Hematopoietic multipotent progenitor cell treated with erythropoietin and hydrocortisone succinate and interleukin-3 and kit ligand, for 6 days (in vitro differentiated cells): ENCODE data around the gene PPFIBP2.

ENCODE experiments used
- DNase-seq: peaks from one replicate; pipeline ENCODE4 v3.0.0-alpha.2; 2015

Gene PPFIBP2

DNA sequence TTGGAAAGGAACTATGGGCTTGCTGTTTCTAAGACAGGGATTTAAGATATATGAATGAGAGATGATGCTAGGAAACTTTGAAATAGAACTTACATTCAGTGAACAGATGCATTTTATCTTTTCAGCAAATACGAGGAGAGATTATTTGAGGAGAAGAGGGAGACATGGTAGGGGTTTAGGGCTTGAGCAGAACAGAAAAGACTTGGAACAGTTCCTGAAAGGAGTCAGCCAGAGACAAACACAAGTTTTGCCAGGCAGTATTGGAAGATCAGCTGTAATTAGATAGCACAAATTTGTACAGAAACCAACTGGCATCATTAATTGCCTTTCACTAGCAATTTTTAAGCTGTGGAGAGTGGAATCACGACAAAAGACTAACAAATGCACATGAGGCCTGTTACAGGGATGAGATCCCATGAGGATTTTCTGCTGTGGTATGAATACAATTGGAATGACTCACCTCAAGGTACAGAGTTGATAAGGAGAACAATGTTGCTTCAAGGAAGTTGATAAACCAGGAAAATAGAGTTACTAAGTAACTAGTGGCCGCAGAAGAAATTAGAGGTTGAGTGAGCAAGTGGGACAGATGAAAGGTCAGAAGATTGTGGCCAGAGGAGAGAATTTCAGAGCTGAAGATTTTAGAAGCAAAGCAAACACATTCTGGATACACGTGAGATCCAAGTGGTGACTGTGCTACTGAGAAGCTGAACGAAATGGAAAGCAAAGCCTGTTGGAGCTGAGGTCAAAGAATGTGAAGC, 91.6 kb downstream of the PPFIBP2 start:
- DNase-seq: no peak

DNA sequence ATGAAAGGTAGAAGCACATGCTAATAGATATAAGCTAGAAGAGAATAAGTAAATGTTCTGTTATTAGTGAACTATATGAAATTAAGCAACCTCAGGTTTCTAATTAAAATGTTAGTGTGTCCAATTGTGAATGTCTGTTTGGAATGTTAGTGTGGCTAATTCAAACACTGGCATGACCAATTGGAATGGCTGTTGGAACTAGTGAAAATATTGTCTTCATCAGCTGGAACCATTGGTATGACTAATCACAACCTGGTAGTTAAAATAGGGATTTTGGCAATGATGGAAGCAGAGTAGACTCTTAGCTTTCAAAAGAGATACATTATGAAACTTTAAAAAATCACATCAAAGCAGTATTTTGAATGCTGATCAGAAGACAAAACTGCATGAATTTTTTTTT, 92.7 kb downstream of the PPFIBP2 start:
- DNase-seq: no peak

DNA sequence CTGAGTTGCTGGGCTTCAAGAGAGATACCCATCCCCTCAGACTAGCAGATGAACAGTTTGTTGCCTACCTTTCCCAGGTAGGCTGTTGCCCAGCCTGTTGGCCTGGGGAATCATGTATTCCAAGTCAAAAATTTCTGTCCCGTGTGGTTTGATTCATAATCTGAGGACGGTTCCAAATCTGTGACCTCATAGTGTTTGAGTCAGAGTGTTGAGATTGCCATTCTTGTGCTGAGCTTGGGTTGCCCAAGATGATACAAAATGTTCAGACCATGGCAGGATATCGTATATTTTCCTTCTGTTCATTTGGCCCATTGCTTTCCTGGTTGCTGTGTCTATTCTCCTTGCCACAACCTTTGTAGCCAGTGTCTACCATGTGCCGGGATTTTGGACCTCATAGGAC, 95.2 kb downstream of the PPFIBP2 start:
- DNase-seq: no peak

DNA sequence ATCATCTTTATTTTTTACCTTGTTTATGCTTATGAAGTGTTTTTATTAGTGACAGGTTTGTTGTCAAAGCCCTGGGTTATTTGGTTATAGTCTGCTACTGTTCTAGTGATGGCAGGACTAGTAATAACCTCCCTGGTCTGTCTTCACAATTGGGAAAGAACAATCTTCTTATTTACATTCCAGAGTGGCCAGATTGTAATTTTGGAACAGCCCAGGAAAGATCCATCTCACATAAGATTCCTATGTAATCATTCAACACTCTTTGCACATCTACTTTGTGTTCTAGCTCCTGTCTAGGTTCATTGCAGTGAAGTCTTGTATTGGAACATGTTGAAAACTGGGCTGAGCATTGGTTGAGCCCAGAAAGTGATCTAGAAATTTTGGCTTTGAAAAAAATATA, 95.7 kb downstream of the PPFIBP2 start:
- DNase-seq: no peak

DNA sequence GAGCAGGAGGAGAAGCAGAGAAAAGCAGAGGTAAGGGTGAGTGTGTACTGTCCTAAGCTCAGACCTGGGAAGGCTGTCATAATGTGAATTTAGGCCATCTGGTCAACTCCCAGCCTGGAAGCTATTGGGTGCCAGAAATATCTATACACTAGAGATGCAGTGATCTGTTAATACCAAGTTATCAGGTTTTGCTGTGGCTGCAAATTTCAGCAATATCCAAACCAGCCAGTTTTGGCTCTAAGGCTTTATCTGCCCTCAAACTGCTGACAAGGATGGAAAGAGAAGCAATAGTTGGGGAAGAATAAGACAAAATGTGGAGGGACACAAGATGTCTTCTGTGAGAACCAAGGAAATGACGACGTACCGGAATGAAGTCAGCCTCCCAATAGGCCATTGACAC, 96.6 kb downstream of the PPFIBP2 start:
- DNase-seq: no peak

DNA sequence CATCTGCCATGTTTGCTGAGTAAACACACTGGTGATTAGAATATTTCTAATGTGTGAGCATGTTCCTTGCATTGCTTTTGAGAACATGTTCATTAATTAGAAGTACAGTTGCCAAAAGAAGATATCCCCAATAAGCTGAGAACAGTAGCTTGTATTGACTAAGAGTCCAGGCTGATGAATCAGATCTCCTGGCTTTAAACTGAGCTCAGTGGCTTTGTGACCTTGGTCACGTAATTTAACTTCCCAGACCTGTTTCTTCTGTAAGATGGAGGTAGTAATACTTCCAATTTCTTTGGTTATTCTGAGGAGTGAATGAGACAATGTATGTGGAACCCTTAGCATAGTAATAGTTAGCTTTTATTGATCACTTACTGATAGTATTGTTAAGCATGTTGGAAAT, 97.6 kb downstream of the PPFIBP2 start:
- no peak for DNase-seq

DNA sequence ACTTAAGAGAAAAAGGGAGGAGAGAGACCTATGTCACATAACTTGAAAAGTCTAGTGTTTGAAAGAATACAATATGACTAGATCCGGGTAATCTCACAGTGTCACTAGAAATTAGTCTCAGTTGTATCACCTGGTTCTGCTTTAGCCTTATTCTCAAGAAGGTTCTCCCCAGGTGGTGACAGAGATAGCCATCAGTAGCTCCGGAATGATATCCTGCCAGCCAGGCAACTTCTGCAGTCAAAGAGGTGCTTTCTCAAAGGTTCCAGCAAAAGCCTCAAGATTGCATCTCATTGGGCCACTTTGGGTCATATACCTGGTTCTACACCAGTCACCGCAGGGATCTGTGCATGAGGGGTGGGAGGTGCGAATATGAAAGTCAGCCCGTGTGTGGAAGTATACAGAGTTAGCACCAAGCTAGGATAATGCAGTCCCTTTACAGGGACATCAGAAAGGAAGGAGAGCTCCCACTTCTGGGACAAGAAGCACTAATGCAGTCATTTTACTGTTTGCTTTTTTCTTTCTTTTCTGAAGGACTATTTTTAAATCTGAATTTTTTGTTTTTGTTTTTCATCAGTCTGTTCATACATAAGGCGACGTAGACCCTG, 98.4 kb downstream of the PPFIBP2 start:
- no peak for DNase-seq

DNA sequence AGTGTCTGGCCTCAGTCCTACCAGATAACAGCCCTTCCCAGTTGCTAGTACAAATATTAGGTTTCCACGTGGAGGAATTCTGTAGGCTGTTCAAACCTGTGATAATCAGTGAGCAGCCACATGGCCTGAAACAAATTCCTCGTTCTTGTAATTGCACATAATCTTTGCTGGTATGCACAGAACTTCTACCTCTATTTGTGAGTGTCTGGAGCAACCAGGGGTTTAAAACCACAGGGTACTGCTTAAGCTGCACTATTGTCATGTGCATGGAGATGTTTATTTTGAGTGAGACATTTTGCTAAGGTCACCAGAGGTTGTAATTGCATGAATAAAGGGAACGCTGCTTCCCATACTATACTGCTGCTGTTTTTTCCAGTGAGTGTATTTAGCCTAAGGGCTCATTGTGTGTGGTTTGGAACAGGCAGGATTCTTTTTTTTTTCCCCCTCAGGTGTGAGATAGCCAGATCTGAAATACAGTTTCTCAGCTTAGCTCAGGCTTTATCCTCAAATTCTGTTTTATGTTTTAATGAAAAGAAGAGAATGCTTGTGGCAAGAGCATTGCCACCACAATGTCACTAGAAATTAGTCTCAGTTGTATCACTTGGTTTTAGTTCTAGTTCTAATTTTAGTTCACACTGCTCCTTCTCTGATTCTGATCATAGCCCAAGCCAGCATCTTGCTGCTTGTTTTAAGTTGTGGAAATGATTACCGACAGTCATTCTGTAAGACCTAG, 99.0 kb downstream of the PPFIBP2 start:
- no peak for DNase-seq

DNA sequence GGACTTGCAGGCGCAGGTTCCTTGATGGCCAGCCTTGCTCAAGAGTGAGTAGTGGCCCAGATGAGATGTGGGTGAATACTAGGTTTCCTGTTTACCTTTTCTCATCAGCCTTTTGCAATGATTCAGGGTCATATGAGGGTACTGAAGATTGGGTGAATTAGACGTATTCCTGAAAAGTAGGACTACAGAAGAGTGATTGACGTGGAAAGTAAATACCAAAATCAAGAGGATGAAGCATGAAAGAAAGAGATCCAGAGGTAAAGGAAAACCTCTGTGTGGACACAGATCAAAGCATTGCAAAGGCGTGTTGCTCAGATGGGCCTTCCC, 99.6 kb downstream of the PPFIBP2 start:
- DNase-seq: no peak

DNA sequence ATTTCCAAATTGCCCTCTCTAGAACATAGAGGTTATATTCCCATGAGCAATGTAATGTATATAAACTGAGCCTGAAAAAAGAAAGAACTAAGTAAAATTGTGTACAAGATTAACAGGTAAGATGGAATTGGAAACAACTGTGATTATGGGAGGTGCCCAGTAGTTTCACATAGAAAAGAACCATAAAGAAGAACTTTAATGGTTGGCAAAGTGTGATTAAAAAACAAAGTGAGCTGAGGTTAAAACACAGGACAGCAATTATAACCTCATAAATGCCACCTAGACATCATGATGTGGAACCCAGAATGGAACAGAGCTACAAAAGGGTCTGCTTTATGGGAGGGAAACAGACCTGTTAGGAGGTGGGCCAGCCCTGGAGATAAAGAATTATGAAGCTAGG, 100.9 kb downstream of the PPFIBP2 start:
- DNase-seq: no peak

DNA sequence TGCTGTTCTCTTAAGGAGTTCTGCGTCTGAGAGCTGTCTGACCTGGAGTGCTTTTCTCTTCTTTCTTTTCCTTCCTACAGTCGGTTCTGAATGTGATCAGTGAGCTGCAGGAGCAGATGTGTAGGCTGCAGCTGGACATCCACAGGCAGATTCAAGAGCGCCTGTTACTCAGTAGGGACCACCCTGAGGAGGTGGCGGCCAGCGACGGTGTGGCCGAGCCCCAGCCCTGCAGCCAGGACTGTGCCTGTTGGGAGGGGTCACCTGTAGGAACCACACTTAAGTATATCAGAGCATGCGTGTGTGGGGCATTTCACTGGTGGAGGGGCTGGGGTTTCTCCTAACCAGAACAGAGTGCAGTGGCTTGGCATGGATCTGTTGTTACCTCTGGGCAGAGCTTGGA, 103.2 kb downstream of the PPFIBP2 start:
- DNase-seq: no peak

DNA sequence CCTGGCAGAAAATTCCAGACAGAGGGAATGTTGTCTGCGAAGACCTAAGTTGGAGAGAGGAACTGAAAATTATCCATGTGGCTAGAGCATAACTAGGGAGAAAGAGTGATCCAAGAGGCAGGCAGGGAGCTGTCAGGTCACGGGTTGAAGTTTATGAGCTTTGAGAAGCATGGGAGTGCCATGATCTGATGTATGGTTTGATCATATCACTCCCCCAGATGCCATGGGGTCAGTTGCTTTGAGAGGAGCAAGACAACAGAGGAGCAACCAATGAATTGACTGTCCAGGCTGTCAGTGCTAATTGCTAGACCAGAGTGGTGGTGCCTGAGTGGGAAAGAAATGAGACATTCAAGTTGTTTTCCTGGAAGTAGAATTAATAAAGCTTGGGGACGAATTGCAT, 105.5 kb downstream of the PPFIBP2 start:
- no peak for DNase-seq

DNA sequence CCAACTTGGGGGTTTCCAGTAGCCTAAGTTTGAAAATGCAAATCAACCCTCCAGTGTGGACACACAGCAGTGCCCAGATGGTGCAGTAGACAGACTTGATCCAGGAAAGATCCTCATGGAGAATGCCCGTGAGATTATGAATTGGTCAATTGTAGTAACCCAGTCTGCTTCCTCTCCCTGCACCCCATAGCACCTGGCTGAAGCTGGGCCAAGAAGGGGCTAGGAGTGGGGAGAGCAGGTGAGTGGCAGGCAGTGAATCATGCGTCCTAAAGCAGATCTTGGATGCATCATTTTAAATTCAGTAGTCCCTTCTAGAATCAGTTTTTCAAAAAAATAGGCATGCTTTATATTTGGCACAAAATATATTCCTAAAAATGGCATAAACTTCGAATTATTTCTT, 107.3 kb downstream of the PPFIBP2 start:
- DNase-seq: no peak

DNA sequence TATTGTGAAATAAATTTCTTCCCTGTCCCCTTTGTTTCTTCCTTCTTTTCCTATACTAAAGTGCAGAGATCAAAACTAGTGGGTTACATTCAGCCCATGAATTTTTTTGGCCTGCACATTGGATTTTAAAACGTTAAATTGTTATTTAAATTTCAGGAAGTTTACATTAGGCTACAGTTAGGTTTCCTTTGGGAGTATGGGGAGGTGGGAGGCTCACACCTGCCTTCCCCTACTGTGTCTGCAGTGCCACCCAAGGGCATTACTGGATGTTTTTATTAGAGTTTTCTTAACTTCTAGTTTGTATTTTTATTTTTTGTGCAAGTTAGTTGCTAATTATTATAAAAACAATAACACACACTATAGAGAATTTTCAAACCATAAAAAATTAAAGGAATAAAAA, 107.8 kb downstream of the PPFIBP2 start:
- DNase-seq: no peak

DNA sequence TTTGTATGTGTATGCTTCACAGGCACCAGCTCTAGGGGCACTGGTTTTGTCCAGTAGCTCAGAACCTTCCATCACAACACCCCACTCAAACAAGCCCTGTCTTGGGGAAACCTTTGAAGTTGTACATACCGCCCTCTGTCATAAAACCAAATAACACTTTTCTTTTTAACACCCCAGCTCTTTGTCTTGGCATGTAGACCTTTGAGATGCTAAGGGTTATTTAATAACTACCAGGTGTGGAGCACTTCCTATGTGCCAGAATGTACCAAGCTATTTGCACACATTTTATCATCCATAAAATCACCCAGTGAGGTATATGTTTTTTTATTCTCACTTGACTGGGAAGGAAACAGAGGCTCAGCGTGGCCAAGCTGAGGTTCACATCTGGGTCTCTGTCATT, 108.9 kb downstream of the PPFIBP2 start:
- no peak for DNase-seq

DNA sequence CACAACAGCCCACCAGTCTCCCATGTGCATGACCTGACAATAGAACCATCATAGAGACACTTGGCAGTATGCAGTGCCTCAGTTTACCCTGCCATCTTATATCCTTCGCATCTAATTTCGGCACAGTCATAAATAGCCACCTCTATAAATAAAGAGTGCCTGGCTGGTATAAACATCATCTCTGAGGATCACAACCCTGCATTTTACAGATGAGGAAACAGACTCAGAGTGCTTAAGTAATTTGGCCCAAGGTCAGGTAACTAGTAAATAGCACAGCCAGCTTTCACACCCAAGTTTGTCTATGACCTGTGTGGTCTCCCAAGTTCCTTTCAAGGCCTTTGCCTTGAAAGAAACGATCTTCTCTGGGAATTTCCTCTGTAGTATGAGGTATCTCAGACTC, 114.9 kb downstream of the PPFIBP2 start:
- DNase-seq: no peak

DNA sequence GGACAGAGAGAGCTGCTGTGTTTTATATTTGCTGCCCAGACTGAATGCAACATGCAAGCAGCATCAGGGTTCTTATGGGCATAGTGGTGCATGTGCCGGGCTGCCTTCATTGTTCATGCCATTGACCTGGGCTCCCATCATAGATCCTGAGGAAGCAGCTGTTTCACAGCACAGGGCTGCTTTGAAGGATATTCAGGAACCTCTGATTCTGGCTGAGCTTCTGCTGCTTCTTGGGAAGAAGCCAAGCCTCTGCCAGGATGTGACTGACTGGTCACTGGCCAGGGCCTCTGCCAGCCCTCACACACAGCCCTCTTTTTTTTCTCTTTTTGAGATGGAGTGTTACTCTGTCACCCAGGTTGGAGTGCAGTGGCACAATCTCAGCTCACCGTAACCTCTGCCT, 116.2 kb downstream of the PPFIBP2 start:
- no peak for DNase-seq

DNA sequence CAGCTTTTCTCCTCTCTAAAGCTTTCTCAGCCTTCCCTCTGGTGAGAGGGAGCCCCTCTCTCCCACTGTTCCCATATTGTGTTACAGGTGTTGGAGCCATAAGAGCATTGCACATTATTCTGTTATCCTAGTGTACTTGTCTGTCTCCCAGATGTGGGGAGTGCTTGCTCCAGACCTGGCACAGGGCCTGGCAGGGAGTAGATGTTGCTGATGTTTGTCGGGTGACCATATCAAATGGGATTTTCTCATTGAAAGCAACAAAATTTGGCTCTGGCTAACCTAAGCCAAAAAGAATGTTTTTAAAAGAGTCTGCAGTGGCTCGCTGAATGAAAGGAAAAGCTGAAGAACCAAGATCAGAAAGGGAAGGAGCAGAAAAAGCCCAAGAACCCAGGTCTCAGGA, 118.4 kb downstream of the PPFIBP2 start:
- DNase-seq: no peak

DNA sequence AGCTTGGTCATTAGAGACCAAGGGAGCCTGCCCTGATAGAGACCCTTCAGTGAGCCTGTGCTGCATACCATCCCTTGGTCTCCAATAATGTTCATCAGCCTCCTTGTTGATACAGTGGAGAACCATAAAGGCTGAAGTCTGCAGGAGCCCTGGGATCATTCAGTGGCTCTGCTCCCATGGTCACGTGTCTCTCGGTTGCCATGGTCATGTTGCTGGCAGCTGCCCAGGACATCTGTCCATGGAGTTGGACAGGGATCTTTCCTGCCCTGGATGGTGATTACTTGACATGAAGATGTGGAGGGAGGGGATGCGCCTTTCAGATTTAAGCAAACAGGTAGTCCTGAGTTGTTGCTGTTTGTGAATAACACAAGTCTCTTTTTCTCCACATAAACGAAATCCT, 121.3 kb downstream of the PPFIBP2 start:
- DNase-seq: no peak

DNA sequence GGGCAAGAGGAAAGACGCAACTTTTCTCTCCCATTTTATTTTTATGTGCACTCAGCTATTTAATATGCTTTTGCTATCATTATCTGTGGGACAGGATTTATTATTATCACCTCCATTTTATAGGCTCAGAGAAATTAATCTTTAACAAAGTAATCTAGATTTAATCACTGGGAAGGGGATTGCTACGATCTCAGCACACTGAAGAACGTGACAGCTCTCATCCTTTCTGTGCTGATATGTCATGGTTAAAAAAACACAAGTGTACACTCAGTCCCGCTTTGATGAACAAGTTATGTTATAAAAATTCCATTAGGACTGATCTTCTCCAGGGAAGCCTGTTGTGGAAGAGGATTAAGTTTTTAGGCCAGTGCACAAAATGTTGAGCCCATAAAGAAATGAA, 121.9 kb downstream of the PPFIBP2 start:
- no peak for DNase-seq

DNA sequence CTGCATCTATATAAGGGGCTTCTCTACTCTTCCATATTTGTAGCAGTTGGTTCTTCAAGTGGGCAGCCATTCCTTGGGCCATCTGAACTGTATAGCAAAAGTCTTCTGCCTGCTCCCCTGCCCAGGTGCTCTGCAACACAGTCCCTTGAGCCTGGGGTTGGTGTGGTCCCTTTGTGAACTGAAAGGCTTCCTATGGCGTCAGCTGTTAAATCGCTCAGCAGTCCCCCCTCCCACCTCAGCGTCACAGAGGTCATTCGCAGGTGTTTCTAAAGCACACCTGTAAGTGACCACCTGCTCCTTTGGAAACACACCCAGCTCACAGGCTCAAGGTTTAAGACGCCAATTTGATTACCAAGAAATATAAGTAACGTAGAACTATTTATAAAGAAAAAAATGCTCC, 122.6 kb downstream of the PPFIBP2 start:
- no peak for DNase-seq

DNA sequence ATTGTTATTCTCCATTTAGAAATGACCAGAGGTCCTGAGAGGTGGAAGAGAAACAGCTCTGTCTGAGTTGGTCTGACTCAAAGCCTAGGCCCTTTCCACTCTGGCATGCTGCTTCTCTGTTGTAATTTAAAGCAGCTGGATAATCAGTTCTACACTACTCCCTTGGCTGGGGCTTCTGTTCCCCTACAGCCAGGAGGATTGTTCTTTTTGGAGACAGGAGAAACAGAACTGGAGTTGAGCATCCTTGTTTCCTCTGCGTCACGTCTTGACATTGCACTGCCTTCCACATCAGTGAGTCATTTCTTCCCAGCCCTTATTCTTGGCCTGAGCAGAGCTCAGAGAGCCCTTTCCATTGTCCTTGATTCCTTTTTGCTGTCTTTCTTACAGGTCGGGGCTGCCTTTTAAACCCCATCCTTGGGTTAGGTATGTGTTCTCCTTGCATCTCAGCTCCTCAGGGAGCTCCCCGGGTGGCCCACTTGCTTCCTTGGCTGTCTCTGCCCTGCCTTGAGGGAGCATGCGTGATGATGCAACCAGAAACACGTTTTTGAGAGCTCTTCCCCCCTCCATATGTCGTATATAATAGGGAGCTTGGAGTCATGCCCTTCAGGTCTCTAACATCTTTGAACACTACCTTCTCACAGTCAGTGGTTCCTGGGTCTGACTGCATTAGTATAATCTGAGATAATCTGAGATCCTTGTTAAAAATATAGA, 123.8 kb downstream of the PPFIBP2 start:
- no peak for DNase-seq

DNA sequence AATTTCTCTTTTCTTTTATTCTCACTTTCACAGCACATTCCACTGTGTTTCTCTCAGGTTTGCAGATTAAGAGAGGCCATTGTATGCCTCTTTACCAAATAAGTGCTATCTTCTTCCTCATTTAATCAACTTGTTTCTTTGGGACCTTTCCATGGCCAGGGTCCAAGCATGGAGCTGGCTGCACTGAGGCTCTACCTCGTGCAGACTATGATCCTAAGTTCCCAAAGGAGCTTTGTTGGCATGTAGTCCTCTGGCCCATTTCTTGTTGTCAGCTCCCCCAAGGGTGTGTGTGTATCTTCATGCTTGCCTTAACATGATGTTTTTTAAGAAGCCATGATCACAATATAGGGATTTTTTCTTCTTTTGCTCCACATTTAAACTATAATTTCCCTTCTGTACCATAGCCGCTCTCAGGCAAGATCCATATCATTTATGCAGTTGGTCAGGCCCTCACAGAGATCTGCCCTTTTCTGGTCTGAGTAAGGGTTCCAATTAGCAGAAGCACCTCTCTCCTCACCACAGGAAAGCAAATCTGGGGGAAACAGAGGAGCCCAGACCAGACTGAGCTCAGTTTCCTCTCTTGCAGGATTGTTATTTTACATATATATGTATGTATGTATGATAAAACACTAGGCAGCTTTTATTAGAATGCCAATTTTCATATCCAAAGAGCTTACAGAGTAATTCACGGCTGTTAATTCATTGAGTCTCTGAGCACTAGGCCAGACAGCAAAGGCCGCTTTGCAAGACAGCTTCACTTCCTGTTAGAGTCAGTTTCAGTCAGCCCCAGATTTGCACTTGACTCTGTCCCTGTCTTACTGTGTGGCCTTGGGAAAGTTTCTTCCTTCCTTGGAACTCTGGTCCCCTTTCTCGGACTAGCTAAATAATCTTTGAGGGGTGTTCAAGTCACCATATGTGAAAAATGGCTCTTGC, 125.2 kb downstream of the PPFIBP2 start:
- DNase-seq: no peak
